Transverse colon (tissue), 4 donors: ENCODE data around the gene SMCO1.
"Not testable (repeated sequence)": the region's sequence is repeated elsewhere in the genome, so short reads cannot be mapped to it uniquely, and the experiment has no call there.

Source experiments
- POLR2A ChIP-seq: fragments of 450-650 bp; IDR thresholded peaks from one replicate; pipeline ENCODE4 v1.6.1; 2016; ENCODE audit warnings: antibody characterized with exemption, mild to moderate bottlenecking, moderate library complexity
- POLR2AphosphoS5 ChIP-seq, 3 donors: sonication (generic); formaldehyde crosslinking; IDR thresholded peaks; one replicate each; pipeline ENCODE4 v1.6.1; 2016; ENCODE audit warnings: antibody characterized with exemption in 3 of 3
- TF ChIP-seq, protein P1 (sequence below), 5 experiments: fragments of 200-600 bp in 3 of 5; fragments of 450-650 bp in 2 of 5; sonication (generic) in 3 of 5; IDR thresholded peaks; 1 replicate in 2 of 5; 2 replicates in 3 of 5; pipeline ENCODE4 v1.5.1; 2016 to 2017; ENCODE audit warnings: antibody characterized with exemption in 5 of 5, inconsistent platforms in 3 of 5, mild to moderate bottlenecking in 2 of 5, moderate library complexity in 1 of 5

DNA sequence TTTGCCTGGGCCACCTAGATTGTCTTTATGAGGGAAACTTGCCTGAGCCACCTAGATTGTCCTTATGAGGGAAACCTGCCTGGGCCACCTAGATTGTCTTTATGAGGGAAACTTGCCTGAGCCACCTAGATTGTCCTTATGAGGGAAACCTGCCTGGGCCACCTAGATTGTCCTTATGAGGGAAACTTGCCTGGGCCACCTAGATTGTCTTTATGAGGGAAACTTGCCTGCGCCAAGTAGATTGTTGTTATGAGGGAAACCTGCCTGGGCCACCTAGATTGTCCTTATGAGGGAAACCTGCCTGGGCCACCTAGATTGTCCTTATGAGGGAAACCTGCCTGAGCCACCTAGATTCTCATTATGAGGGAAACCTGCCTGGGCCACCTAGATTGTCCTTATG, 4.0 kb downstream of the SMCO1 start:
- TF ChIP-seq POLR2A; POLR2AphosphoS5 (IDR thresholded peaks at IDR 0.05): not testable (repeated sequence)
- TF ChIP-seq, protein P1, sequence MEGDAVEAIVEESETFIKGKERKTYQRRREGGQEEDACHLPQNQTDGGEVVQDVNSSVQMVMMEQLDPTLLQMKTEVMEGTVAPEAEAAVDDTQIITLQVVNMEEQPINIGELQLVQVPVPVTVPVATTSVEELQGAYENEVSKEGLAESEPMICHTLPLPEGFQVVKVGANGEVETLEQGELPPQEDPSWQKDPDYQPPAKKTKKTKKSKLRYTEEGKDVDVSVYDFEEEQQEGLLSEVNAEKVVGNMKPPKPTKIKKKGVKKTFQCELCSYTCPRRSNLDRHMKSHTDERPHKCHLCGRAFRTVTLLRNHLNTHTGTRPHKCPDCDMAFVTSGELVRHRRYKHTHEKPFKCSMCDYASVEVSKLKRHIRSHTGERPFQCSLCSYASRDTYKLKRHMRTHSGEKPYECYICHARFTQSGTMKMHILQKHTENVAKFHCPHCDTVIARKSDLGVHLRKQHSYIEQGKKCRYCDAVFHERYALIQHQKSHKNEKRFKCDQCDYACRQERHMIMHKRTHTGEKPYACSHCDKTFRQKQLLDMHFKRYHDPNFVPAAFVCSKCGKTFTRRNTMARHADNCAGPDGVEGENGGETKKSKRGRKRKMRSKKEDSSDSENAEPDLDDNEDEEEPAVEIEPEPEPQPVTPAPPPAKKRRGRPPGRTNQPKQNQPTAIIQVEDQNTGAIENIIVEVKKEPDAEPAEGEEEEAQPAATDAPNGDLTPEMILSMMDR (IDR thresholded peaks at IDR 0.05): not testable (repeated sequence)
